Left ventricle myocardium inferior (tissue), 1 donor: ENCODE data around the gene OVCA2. TPM values are rescaled to one million over a fixed set of nuclear protein-coding genes. Genes with fewer than 3 reads are reported as not detected.

Experiments
- DNase-seq: peaks from one replicate; pipeline ENCODE4 v3.0.0-alpha.2; 2020
- H3K27ac ChIP-seq: fragments of 200-600 bp; replicated peaks from 2 replicates; pipeline ENCODE4 v1.8.0; 2021
- H3K27me3 ChIP-seq: fragments of 200-600 bp; 2 replicates; pipeline ENCODE4 v1.8.0; 2021; ENCODE audit warnings: low read depth
- H3K36me3 ChIP-seq: fragments of 200-600 bp; 2 replicates; pipeline ENCODE4 v1.8.0; 2021
- H3K4me1 ChIP-seq: fragments of 200-600 bp; 2 replicates; pipeline ENCODE4 v1.8.0; 2021
- H3K4me3 ChIP-seq: fragments of 200-600 bp; 2 replicates; pipeline ENCODE4 v1.8.0; 2021; ENCODE audit warnings: mild to moderate bottlenecking, moderate library complexity
- H3K9me3 ChIP-seq: fragments of 200-600 bp; replicated peaks from 2 replicates; pipeline ENCODE4 v1.8.0; 2021
- CTCF ChIP-seq: fragments of 200-600 bp; IDR thresholded peaks from 2 replicates; pipeline ENCODE4 v1.8.0; 2021; ENCODE audit warnings: antibody characterized with exemption, mild to moderate bottlenecking, borderline replicate concordance
- intact Hi-C: fragments of 100-400 bp; cut with micrococcal nuclease; formaldehyde crosslinking; loops from one replicate; pipeline ENCODE4 v1.11.0; 2022
- total RNA-seq: library from RNA; stranded (reverse); fragmentation: NEBNext Ultra II Directional; extraction: Animal tissue kit (Norgen Biotek cat#: 25700); gene quantifications from one replicate; pipeline ENCODE4 v1.2.1, GENCODE V29; 2021
- donor health status: DM: no; HTN: yes; CAD: no; lungs with severe emphysema.

Gene OVCA2
- total RNA-seq, 1 donor from 2014 or later = 16.6 TPM

DNA sequence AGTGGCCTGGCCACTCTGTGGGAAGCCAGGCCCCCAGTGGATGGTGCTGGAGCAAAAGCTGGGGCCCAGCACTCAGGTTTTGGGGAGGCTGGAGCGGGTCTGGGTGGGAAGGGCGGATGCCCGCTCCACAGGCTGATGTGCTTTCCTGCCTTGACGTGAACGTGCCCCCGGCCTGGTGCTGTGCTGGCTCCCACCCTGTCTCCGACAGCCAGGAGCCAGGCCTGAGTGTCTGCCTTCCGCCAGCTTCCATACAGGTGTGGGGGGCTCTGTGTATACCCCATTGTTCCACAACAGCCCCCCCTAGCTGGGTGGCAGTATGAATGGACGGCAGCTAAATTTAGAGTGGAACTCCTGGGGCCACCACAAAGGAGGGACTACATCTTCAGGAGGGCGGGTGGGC is 33.1 kb downstream of the OVCA2 start:
- intact Hi-C loops = no loop called here
- peak overlapping the region; percentile 96 for H3K27ac ChIP-seq
- no peak for DNase-seq
- no peaks in the 10 kb centered on the region for H3K9me3 ChIP-seq
- H3K27me3 ChIP-seq = no peaks in the 10 kb centered on the region
- no peak overlapping the region for H3K4me3 ChIP-seq
- peaks cover 19% of the 10 kb centered on the region for H3K36me3 ChIP-seq
- peaks cover 73% of the 10 kb centered on the region for H3K4me1 ChIP-seq
- TF ChIP-seq CTCF = no peak

DNA sequence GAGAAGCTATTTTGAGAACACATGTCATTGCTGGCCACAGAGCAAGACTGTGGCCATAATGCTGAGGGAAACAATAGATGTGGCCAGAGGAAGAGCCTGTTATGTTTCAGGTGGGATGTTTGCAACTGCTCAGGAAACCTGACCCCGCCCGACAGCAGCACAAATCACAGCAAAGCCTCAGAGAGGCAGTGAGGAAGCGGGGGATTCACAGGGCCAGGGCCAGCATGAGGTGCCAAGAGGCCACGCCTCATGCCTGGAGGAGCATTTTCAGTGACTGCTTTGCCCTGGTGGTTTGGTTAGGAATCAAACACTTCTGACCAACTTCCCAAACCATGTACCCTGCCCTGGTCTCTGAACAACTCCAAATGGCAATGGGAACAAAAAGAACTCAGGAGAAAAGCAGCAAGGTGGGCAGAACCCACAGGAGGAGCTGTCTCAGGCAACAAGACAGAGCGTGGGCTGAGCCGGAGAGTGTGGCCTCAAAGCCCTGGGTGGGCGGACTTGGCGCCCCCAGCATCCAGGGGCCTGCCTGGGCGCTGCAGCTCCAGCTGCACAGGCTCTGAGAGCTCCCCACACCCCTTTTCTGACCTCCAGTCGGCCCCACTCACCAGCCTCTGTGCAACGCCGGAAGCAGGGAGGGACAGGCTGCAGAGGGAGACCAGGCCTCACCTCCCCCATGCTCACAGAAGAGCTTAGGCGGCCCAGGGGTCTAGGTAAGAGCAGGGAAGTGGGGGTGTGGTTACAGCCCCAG is 33.7 kb downstream of the OVCA2 start:
- Histone ChIP-seq H3K27ac (peak overlapping the region; percentile 96), H3K4me3 (no peak overlapping the region), H3K36me3 (peaks cover 24% of the 10 kb centered on the region), H3K9me3 (no peaks in the 10 kb centered on the region), H3K4me1 (peaks cover 68% of the 10 kb centered on the region), H3K27me3 (no peaks in the 10 kb centered on the region)
- no peak for DNase-seq
- TF ChIP-seq CTCF = peak; percentile 40
- intact Hi-C loops = no loop called here

- Histone ChIP-seq H3K36me3 (peaks cover 33% of the 10 kb centered on the region), H3K27ac (peak overlapping the region; percentile 96), H3K27me3 (no peaks in the 10 kb centered on the region), H3K4me3 (no peak overlapping the region), H3K4me1 (peaks cover 59% of the 10 kb centered on the region), H3K9me3 (no peaks in the 10 kb centered on the region)
- TF ChIP-seq CTCF = no peak
- no peak for DNase-seq
- intact Hi-C loops = no loop called here
Measured at GRCh38 chr17:2076087-2076984, 34.5 kb downstream of the OVCA2 start.

- Histone ChIP-seq H3K4me1 (peaks cover 58% of the 10 kb centered on the region), H3K9me3 (no peaks in the 10 kb centered on the region), H3K27ac (peak overlapping the region; percentile 96), H3K27me3 (no peaks in the 10 kb centered on the region), H3K4me3 (no peak overlapping the region), H3K36me3 (peaks cover 39% of the 10 kb centered on the region)
- no peak for TF ChIP-seq CTCF
- intact Hi-C loops = no loop called here
- no peak for DNase-seq
Measured at GRCh38 chr17:2077040-2077439, 35.2 kb downstream of the OVCA2 start.

- Histone ChIP-seq H3K4me1 (peaks cover 58% of the 10 kb centered on the region), H3K9me3 (no peaks in the 10 kb centered on the region), H3K27ac (peak overlapping the region; percentile 93), H3K27me3 (no peaks in the 10 kb centered on the region), H3K36me3 (peaks cover 39% of the 10 kb centered on the region), H3K4me3 (no peak overlapping the region)
- DNase-seq = no peak
- intact Hi-C loops = no loop called here
- no peak for TF ChIP-seq CTCF
Measured at GRCh38 chr17:2081564-2081963, 39.7 kb downstream of the OVCA2 start.
